CD1c-positive myeloid dendritic cell (primary cell): Measurements from ENCODE around the gene SLC22A5.
A peak's percentile ranks its signal among the peaks of the same experiment; 100 is the strongest.
"Not testable (repeated sequence)": the region's sequence is repeated elsewhere in the genome, so short reads cannot be mapped to it uniquely, and the experiment has no call there.

Experiments used
- DNase-seq: peaks from one replicate; pipeline ENCODE4 v3.0.0-alpha.2; 2016; ENCODE audit errors: extremely low spot score

The SLC22A5 gene

GRCh38 chr5:132426525-132427138 lies 57.1 kb downstream of the SLC22A5 start:
- peak; percentile 94 for DNase-seq

GRCh38 chr5:132427281-132428146 lies 58.0 kb downstream of the SLC22A5 start:
- DNase-seq, result peak; percentile 77

- no peak for DNase-seq
These were observed 58.6 kb downstream of the SLC22A5 start for GRCh38 chr5:132428147-132428482.

- DNase-seq, result no peak
These were observed 59.3 kb downstream of the SLC22A5 start for GRCh38 chr5:132428484-132429462.

GRCh38 chr5:132429463-132430440 lies 60.2 kb downstream of the SLC22A5 start:
- no peak for DNase-seq

- no peak for DNase-seq
These were observed 61.2 kb downstream of the SLC22A5 start for GRCh38 chr5:132430746-132431145.

- DNase-seq, result peak; percentile 42
These were observed 62.1 kb downstream of the SLC22A5 start for GRCh38 chr5:132431632-132432031.

GRCh38 chr5:132433141-132433540 lies 63.6 kb downstream of the SLC22A5 start:
- DNase-seq, result no peak

- no peak for DNase-seq
These were observed 65.1 kb downstream of the SLC22A5 start for GRCh38 chr5:132434416-132435286.

GRCh38 chr5:132435447-132435846 lies 65.9 kb downstream of the SLC22A5 start:
- DNase-seq, result no peak

GRCh38 chr5:132435886-132436285 lies 66.4 kb downstream of the SLC22A5 start:
- peak; percentile 82 for DNase-seq

GRCh38 chr5:132436936-132437335 lies 67.4 kb downstream of the SLC22A5 start:
- no peak for DNase-seq

- peak; percentile 90 for DNase-seq
These were observed 68.2 kb downstream of the SLC22A5 start for GRCh38 chr5:132437604-132438266.

- not testable (repeated sequence) for DNase-seq
These were observed 68.7 kb downstream of the SLC22A5 start for GRCh38 chr5:132438267-132438645.

GRCh38 chr5:132438917-132439316 lies 69.4 kb downstream of the SLC22A5 start:
- peak; percentile 26 for DNase-seq

GRCh38 chr5:132439521-132440089 lies 70.1 kb downstream of the SLC22A5 start:
- DNase-seq, result peak; percentile 69

GRCh38 chr5:132444061-132444460 lies 74.6 kb downstream of the SLC22A5 start:
- no peak for DNase-seq
